HCT116 (cell line): Measurements from ENCODE around the gene MPP7. TPM values are rescaled to one million over a fixed set of nuclear protein-coding genes. Genes with fewer than 3 reads are reported as not detected.

Source experiments
- ATAC-seq: fragments of 200-7000 bp; cut with Tn5 transposase; 2 replicates; pipeline ENCODE4 v1.9.1; 2020; ENCODE audit warnings: mild to moderate bottlenecking, moderate library complexity
- BruUV-seq: library from RNA; stranded (reverse); fragments of 400-500 nt; replicated peaks from 2 replicates; lab custom pipeline; 2021; lab: Mats Ljungman, UMichigan
- CTCF ChIA-PET: fragments of 300-600 bp; sonication (Branson Sonifier 250); formaldehyde crosslinking; loops from one replicate; lab custom pipeline; 2021; ENCODE audit warnings: antibody characterized with exemption; lab: Charles Lee
- POLR2A ChIA-PET: fragments of 300-600, 350-600 bp; sonication (Branson Sonifier 250); formaldehyde crosslinking; loops from one replicate; lab custom pipeline; 2021; ENCODE audit warnings: antibody characterized with exemption; lab: Charles Lee
- RAD21 ChIA-PET, 2 experiments: fragments of 300-600 bp; sonication (Branson Sonifier 250); formaldehyde crosslinking; loops; one replicate each; lab custom pipeline; 2023; ENCODE audit warnings: low total read pairs in 2 of 2; ENCODE audit not compliant: uncharacterized antibody in 2 of 2, unreplicated experiment in 2 of 2, low non-redundant PET in 1 of 2; lab: Charles Lee
- DNase-seq: peaks from one replicate; pipeline ENCODE4 v3.0.0-alpha.2; 2010; ENCODE audit warnings: low read depth, low spot score
- H2AFZ ChIP-seq: fragments of 200-600 bp; shearing (Covaris generic), sonication (generic); 2 replicates; pipeline ENCODE4 v1.6.1; 2017; ENCODE audit warnings: low read depth, mixed run types, mixed read lengths, antibody characterized with exemption, low read length; ENCODE audit not compliant: poor library complexity, severe bottlenecking
- H3K27ac ChIP-seq: 2 replicates; pipeline ENCODE4 v1.5.1; 2012; ENCODE audit warnings: low read depth, low read length
- H3K27me3 ChIP-seq: fragments of 200-600 bp; sonication (generic); 2 replicates; pipeline ENCODE4 v1.6.1; 2016; ENCODE audit warnings: mixed run types, low read length, mixed read lengths; ENCODE audit not compliant: insufficient read depth
- H3K36me3 ChIP-seq, 2 experiments: fragments of 200-500 bp in 1 of 2; fragments of 200-600 bp in 1 of 2; sonication (Bioruptor generic) in 1 of 2; sonication (generic) in 1 of 2; 2 replicates each; pipeline versions ENCODE4 v1.5.1 to v1.6.1; 2014 to 2016; ENCODE audit warnings: low read length in 2 of 2, inconsistent platforms in 1 of 2, mixed read lengths in 1 of 2, mixed run types in 1 of 2; ENCODE audit not compliant: insufficient read depth in 2 of 2, control insufficient read depth in 1 of 2
- H3K4me1 ChIP-seq, 2 experiments: fragments of 200-600 bp in 1 of 2; sonication (generic) in 1 of 2; 2 replicates each; pipeline versions ENCODE4 v1.5.1 to v1.6.1; 2012 to 2017; ENCODE audit warnings: low read length in 2 of 2, inconsistent platforms in 1 of 2, mild to moderate bottlenecking in 1 of 2, mixed read lengths in 1 of 2, mixed run types in 1 of 2, moderate library complexity in 1 of 2; ENCODE audit not compliant: insufficient read depth in 2 of 2, control insufficient read depth in 1 of 2
- H3K4me2 ChIP-seq: fragments of 200-600 bp; sonication (generic); 2 replicates; pipeline ENCODE4 v1.6.1; 2017; ENCODE audit warnings: mixed run types, low read length, mixed read lengths
- H3K4me3 ChIP-seq, 2 experiments: fragments of 200-600 bp in 1 of 2; sonication (generic) in 1 of 2; replicated peaks in 1 of 2; 2 replicates each; pipeline ENCODE4 v1.5.1; 2011 to 2016; ENCODE audit warnings: low read length in 2 of 2, control low read depth in 1 of 2, low read depth in 1 of 2, mild to moderate bottlenecking in 1 of 2, mixed read lengths in 1 of 2, mixed run types in 1 of 2
- H3K79me2 ChIP-seq: fragments of 200-600 bp; sonication (generic); 2 replicates; pipeline ENCODE4 v1.6.1; 2017; ENCODE audit warnings: mild to moderate bottlenecking, mixed run types, low read length, moderate library complexity, mixed read lengths; ENCODE audit not compliant: insufficient read depth
- H3K9ac ChIP-seq: fragments of 200-600 bp; sonication (generic); 2 replicates; pipeline ENCODE4 v1.6.1; 2016; ENCODE audit warnings: low read length, mixed read lengths
- H3K9me2 ChIP-seq: fragments of 200-600 bp; sonication (generic), shearing (Covaris generic); 2 replicates; pipeline ENCODE4 v1.6.1; 2017; ENCODE audit warnings: mixed run types, mild to moderate bottlenecking, moderate library complexity; ENCODE audit not compliant: insufficient read depth
- H3K9me3 ChIP-seq, 2 experiments: fragments of 200-500 bp in 1 of 2; fragments of 200-600 bp in 1 of 2; sonication (Bioruptor generic) in 1 of 2; sonication (generic) in 1 of 2; 2 replicates each; pipeline ENCODE4 v1.6.1; 2014 to 2017; ENCODE audit warnings: low read length in 2 of 2, mixed read lengths in 2 of 2, inconsistent platforms in 1 of 2, low read depth in 1 of 2, mild to moderate bottlenecking in 1 of 2, mixed run types in 1 of 2, moderate library complexity in 1 of 2; ENCODE audit not compliant: control insufficient read depth in 1 of 2, insufficient read depth in 1 of 2
- H4K20me1 ChIP-seq: fragments of 200-600 bp; sonication (generic), shearing (Covaris generic); 2 replicates; pipeline ENCODE4 v1.6.1; 2017; ENCODE audit warnings: mixed run types, mild to moderate bottlenecking, moderate library complexity; ENCODE audit not compliant: insufficient read depth
- CEBPB ChIP-seq: IDR thresholded peaks from 2 replicates; pipeline ENCODE4 v1.6.1; 2012; ENCODE audit warnings: low read depth
- CTCF ChIP-seq, 3 experiments: fragments of 200-600 bp in 1 of 3; sonication (generic) in 1 of 3; IDR thresholded peaks in 2 of 3; conservative IDR thresholded peaks in 1 of 3; 2 replicates each; pipeline ENCODE4 v1.5.1; 2012 to 2017; ENCODE audit warnings: low read depth in 2 of 3, low read length in 2 of 3, antibody characterized with exemption in 1 of 3, borderline replicate concordance in 1 of 3, control low read depth in 1 of 3, mild to moderate bottlenecking in 1 of 3, mixed read lengths in 1 of 3, mixed run types in 1 of 3, moderate library complexity in 1 of 3; ENCODE audit not compliant: insufficient read depth in 1 of 3
- EGR1 ChIP-seq: IDR thresholded peaks from 2 replicates; pipeline ENCODE4 v1.6.1; 2012; ENCODE audit warnings: low read depth
- ELF1 ChIP-seq: IDR thresholded peaks from 2 replicates; pipeline ENCODE4 v1.6.1; 2012; ENCODE audit warnings: low read depth, borderline replicate concordance
- EZH2 ChIP-seq: fragments of 200-600 bp; sonication (generic); IDR thresholded peaks from 2 replicates; pipeline ENCODE4 v1.6.1; 2017; ENCODE audit warnings: antibody characterized with exemption, mixed run types
- FOSL1 ChIP-seq: IDR thresholded peaks from 2 replicates; pipeline ENCODE4 v1.6.1; 2012; ENCODE audit warnings: low read depth
- JUND ChIP-seq: IDR thresholded peaks from 2 replicates; pipeline ENCODE4 v1.6.1; 2012
- POLR2A ChIP-seq: IDR thresholded peaks from 2 replicates; pipeline ENCODE4 v1.7.0; 2011; ENCODE audit warnings: borderline replicate concordance; ENCODE audit not compliant: insufficient read depth, insufficient read length; ENCODE audit errors: extremely low read depth
- POLR2AphosphoS5 ChIP-seq: IDR thresholded peaks from 2 replicates; pipeline ENCODE4 v1.6.1; 2011; ENCODE audit warnings: mild to moderate bottlenecking, low read depth, low read length, moderate library complexity
- REST ChIP-seq: IDR thresholded peaks from 2 replicates; pipeline ENCODE4 v1.6.1; 2012; ENCODE audit warnings: low read depth
- SIN3A ChIP-seq: IDR thresholded peaks from 2 replicates; pipeline ENCODE4 v1.6.1; 2012; ENCODE audit warnings: low read depth
- SP1 ChIP-seq: IDR thresholded peaks from 2 replicates; pipeline ENCODE4 v1.6.1; 2012; ENCODE audit warnings: low read depth
- SRF ChIP-seq: IDR thresholded peaks from 2 replicates; pipeline ENCODE4 v1.6.1; 2012; ENCODE audit warnings: low read depth
- TCF7L2 ChIP-seq: IDR thresholded peaks from 2 replicates; pipeline ENCODE4 v1.7.0; 2011; ENCODE audit warnings: borderline replicate concordance, inconsistent platforms; ENCODE audit not compliant: insufficient read depth, insufficient read length; ENCODE audit errors: extremely low read depth
- ZBTB33 ChIP-seq: IDR thresholded peaks from 2 replicates; pipeline ENCODE4 v1.6.1; 2011; ENCODE audit warnings: mild to moderate bottlenecking, low read length, moderate library complexity; ENCODE audit not compliant: insufficient replicate concordance; ENCODE audit errors: extremely low read depth
- ZFX ChIP-seq: fragments of 450-650 bp; IDR thresholded peaks from 2 replicates; pipeline ENCODE4 v1.6.1; 2017
- ZNF274 ChIP-seq: fragments of 200-500 bp; sonication (Bioruptor generic); IDR thresholded peaks from 2 replicates; pipeline ENCODE4 v1.6.1; 2014; ENCODE audit warnings: mild to moderate bottlenecking, low read depth, low read length, inconsistent platforms
- intact Hi-C: fragments of 100-400 bp; cut with micrococcal nuclease; formaldehyde crosslinking; loops from 2 replicates; pipeline ENCODE4 v1.10.0; 2022
- total RNA-seq: library from RNA; stranded (reverse); gene quantifications from one replicate; pipeline ENCODE4 v1.2.1, GENCODE V29; 2021; ENCODE audit not compliant: unreplicated experiment
- TF ChIP-seq, protein P1 (sequence below): IDR thresholded peaks from 2 replicates; pipeline ENCODE4 v1.6.1; 2012
- TF ChIP-seq, protein P2 (sequence below): IDR thresholded peaks from 2 replicates; pipeline ENCODE4 v1.6.1; 2012

Gene MPP7
- total RNA-seq, 1 experiment from 2014 or later = 64.5 TPM

GRCh38 chr10:28294809-28295208 is 8.1 kb downstream of the MPP7 start (continued):
- TF ChIP-seq ZBTB33 (no peak), SP1 (no peak), TCF7L2 (no peak), ZNF274 (no peak), ZFX (no peak), CEBPB (no peak), EZH2 (no peak)
- TF ChIP-seq, protein P1, sequence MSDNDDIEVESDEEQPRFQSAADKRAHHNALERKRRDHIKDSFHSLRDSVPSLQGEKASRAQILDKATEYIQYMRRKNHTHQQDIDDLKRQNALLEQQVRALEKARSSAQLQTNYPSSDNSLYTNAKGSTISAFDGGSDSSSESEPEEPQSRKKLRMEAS = no peak
- TF ChIP-seq, protein P2, sequence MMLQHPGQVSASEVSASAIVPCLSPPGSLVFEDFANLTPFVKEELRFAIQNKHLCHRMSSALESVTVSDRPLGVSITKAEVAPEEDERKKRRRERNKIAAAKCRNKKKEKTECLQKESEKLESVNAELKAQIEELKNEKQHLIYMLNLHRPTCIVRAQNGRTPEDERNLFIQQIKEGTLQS = no peak
- TF ChIP-seq, all 23 proteins: peak for 0

DNA sequence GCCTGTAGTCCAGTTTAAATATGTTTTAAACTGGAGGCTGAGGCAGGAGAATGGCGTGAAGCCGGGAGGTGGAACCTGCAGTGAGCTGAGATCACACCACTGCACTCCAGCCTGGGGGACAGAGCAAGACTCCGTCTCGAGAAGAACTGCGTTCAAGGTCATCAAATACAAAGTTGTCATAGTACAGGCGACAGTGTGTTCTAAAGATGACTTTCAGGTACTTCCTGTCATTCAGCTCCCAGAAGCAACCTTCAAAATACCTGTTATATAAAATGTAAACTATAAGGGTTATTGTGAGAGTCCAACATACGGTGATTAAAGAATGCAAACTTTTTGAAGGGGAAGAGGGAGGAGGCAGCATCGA is 8.7 kb downstream of the MPP7 start:
- Histone ChIP-seq H3K4me2 (no peak overlapping the region), H3K4me1 (peaks cover 46 to 54% of the 10 kb centered on the region in 2 experiments), H2AFZ (no peak overlapping the region), H3K9ac (no peak overlapping the region), H3K27ac (no peak overlapping the region), H3K27me3 (no peaks in the 10 kb centered on the region), H3K79me2 (0 out of 2 replicates have a peak, but pooled peaks cover 16% of the 10 kb centered on the region), H3K36me3 (no peaks in the 10 kb centered on the region), H3K9me3 (no peaks in the 10 kb centered on the region), H4K20me1 (no peaks in the 10 kb centered on the region), H3K4me3 (no peak overlapping the region), H3K9me2 (no peaks in the 10 kb centered on the region)
- BruUV-seq = no TSS peak
- intact Hi-C loops = no loop called here
- ChIA-PET RAD21 (interaction anchor here in 1 of 2 experiments (1.1 kb wide), 1 partner anchor 9 kb away, joined by 3 read pairs; no protein-coding TSS in a partner anchor), CTCF (interaction anchor here (1.5 kb wide), 1 partner anchor 9 kb away, joined by 6 read pairs; the partner anchor contains the start of gene MPP7), POLR2A (interaction anchor here (4.5 kb wide), 1 partner anchor 9 kb away, joined by 20 read pairs; the partner anchor contains the start of gene MPP7)
- no peak for DNase-seq
- ATAC-seq = no peak
- TF ChIP-seq JUND = no peak
- no peak for TF ChIP-seq SP1
- TF ChIP-seq REST = no peak
- TF ChIP-seq ELF1 = no peak
- TF ChIP-seq, protein P2 = no peak
- TF ChIP-seq POLR2A = no peak
- TF ChIP-seq SIN3A = no peak
- TF ChIP-seq ZFX = no peak
- TF ChIP-seq CTCF (IDR thresholded peaks at IDR 0.05 in 2 of 3, conservative IDR thresholded peaks at IDR 0.05 in 1 of 3; ENCODE audit: borderline replicate concordance in 1 of 3, insufficient read depth in 1 of 3, low read depth in 2 of 3, low read length in 2 of 3) = no peak
- no peak for TF ChIP-seq SRF
- TF ChIP-seq EGR1 = no peak
- no peak for TF ChIP-seq CEBPB
- TF ChIP-seq FOSL1 = no peak
- no peak for TF ChIP-seq POLR2AphosphoS5
